Uterus (tissue), 2 donors: ENCODE data around the gene GLMP.

Experiments used
- POLR2A ChIP-seq, 2 donors: fragments of 450-650 bp; IDR thresholded peaks; one replicate each; pipeline ENCODE4 v1.6.1; 2016; ENCODE audit warnings: antibody characterized with exemption in 2 of 2, mild to moderate bottlenecking in 1 of 2, moderate library complexity in 1 of 2
- TF ChIP-seq, protein P1 (sequence below), 4 experiments: fragments of 200-600 bp in 2 of 4; fragments of 450-650 bp in 2 of 4; sonication (generic) in 2 of 4; IDR thresholded peaks; one replicate each; pipeline ENCODE4 v1.5.1; 2016 to 2019; ENCODE audit warnings: antibody characterized with exemption in 4 of 4, mild to moderate bottlenecking in 2 of 4, moderate library complexity in 1 of 4

GRCh38 chr1:156248323-156248683 is 47.2 kb downstream of the GLMP start:
- TF ChIP-seq, protein P1, sequence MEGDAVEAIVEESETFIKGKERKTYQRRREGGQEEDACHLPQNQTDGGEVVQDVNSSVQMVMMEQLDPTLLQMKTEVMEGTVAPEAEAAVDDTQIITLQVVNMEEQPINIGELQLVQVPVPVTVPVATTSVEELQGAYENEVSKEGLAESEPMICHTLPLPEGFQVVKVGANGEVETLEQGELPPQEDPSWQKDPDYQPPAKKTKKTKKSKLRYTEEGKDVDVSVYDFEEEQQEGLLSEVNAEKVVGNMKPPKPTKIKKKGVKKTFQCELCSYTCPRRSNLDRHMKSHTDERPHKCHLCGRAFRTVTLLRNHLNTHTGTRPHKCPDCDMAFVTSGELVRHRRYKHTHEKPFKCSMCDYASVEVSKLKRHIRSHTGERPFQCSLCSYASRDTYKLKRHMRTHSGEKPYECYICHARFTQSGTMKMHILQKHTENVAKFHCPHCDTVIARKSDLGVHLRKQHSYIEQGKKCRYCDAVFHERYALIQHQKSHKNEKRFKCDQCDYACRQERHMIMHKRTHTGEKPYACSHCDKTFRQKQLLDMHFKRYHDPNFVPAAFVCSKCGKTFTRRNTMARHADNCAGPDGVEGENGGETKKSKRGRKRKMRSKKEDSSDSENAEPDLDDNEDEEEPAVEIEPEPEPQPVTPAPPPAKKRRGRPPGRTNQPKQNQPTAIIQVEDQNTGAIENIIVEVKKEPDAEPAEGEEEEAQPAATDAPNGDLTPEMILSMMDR (IDR thresholded peaks at IDR 0.05), result no peak
- no peak for TF ChIP-seq POLR2A (IDR thresholded peaks at IDR 0.05)
